Heart left ventricle (tissue), 13 donors: Measurements from ENCODE around the gene GPR156.

Experiments
- POLR2A ChIP-seq, 2 donors: fragments of 450-650 bp; IDR thresholded peaks; one replicate each; pipeline ENCODE4 v1.6.1; 2017; ENCODE audit warnings: antibody characterized with exemption in 2 of 2, mild to moderate bottlenecking in 2 of 2, moderate library complexity in 2 of 2
- TF ChIP-seq, protein P1 (sequence below), 12 donors: fragments of 200-600 bp; sonication (generic) in 4 of 12; IDR thresholded peaks; one replicate each; pipeline versions ENCODE4 v1.5.0 to v1.8.0; 2018 to 2022; ENCODE audit warnings: antibody characterized with exemption in 12 of 12, mild to moderate bottlenecking in 5 of 12
- donor health status: ischemic (EF 13 %, LVEDD 7.1; RV severe dilation, severe dysfunction).
- donor health status: DM: no; HTN: yes; CAD: no.
- donor health status: DM: no; HTN: no; CAD: no.
- donor health status: ischemic (EF 25% LVEDD 6.9; RV normal size, moderate dysfunction).
- donor health status: ischemic (EF 25% LVEDD 5.7; RV mildly dilated, moderate dysfunction).
- donor health status: ischemic (EF 35%, LVEDD 5.7; RV mildly dilated, moderate dysfunction).
- donor health status: nonischemic (EF 11% LVEDD 7.7; RV severe dilation, severe dysfunction).
- donor health status: DM: yes; HTN: yes; CAD: no.
- donor health status: PGD.
- donor health status: ischemic (EF 29% LVEDD 5.4; RV normal size, mild dysfunction).
- donor health status: nonischemic (EF 23%, LVEDD 6.1; RV moderate dilation, normal function).

DNA sequence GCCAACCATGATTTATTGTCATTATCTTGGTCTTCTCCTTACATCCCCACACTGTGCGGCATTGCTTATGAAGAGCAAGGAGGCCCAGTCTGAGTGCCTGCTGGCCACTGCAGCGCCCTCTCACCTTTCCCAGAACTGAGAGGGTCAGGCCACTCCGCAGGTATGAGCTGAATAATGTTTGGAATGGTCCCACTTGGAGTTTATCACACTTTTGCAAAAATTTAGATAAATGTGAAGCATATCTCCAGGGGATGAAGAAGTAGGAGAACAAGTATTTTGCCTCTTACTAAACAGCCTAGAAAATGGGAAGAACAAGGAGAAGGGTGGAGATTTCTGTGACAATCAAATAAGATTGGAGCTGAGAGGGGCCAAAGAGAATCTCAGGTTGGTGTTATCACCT lies 116.4 kb downstream of the GPR156 start:
- TF ChIP-seq, protein P1, sequence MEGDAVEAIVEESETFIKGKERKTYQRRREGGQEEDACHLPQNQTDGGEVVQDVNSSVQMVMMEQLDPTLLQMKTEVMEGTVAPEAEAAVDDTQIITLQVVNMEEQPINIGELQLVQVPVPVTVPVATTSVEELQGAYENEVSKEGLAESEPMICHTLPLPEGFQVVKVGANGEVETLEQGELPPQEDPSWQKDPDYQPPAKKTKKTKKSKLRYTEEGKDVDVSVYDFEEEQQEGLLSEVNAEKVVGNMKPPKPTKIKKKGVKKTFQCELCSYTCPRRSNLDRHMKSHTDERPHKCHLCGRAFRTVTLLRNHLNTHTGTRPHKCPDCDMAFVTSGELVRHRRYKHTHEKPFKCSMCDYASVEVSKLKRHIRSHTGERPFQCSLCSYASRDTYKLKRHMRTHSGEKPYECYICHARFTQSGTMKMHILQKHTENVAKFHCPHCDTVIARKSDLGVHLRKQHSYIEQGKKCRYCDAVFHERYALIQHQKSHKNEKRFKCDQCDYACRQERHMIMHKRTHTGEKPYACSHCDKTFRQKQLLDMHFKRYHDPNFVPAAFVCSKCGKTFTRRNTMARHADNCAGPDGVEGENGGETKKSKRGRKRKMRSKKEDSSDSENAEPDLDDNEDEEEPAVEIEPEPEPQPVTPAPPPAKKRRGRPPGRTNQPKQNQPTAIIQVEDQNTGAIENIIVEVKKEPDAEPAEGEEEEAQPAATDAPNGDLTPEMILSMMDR (IDR thresholded peaks at IDR 0.05) = no peak
- no peak for TF ChIP-seq POLR2A (IDR thresholded peaks at IDR 0.05)
